ENCODE results near the gene BBS7.

DNA sequence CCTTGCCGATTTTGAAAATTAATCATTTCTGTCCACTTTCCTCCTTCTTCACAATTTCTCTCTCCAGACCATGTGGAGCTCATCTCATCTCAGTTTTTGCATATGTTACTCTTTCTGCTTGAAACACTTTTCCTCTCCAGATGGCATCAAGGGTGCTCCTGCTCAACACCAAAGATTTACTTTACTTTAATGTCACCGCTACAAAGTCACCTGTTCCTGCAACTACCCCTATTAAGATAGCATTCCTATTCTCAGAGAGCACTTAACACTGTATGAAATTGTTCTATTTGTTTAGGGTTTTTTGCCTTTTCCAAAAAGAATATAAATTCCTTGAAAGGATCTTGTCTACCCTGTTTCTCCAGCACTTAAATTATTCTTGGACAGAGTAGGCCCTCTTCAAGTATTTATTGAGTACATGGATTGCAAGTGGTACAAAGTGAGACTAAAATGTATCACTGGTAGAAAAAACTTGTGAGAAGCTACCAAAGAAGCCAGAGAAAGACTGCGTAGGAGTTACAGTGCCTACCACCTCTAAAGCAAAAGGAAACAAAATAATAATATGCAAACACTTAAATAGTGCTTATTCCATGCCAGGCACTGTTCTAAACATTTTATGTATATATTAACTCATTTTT, 70.3 kb downstream of the BBS7 start:
- TF ChIP-seq, protein P1, sequence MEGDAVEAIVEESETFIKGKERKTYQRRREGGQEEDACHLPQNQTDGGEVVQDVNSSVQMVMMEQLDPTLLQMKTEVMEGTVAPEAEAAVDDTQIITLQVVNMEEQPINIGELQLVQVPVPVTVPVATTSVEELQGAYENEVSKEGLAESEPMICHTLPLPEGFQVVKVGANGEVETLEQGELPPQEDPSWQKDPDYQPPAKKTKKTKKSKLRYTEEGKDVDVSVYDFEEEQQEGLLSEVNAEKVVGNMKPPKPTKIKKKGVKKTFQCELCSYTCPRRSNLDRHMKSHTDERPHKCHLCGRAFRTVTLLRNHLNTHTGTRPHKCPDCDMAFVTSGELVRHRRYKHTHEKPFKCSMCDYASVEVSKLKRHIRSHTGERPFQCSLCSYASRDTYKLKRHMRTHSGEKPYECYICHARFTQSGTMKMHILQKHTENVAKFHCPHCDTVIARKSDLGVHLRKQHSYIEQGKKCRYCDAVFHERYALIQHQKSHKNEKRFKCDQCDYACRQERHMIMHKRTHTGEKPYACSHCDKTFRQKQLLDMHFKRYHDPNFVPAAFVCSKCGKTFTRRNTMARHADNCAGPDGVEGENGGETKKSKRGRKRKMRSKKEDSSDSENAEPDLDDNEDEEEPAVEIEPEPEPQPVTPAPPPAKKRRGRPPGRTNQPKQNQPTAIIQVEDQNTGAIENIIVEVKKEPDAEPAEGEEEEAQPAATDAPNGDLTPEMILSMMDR (IDR thresholded peaks at IDR 0.05; ENCODE audit: insufficient read depth, low read length): no peak
- no peak for TF ChIP-seq POLR2AphosphoS5 (IDR thresholded peaks at IDR 0.05; ENCODE audit: low read depth)
- TF ChIP-seq SPI1 (IDR thresholded peaks at IDR 0.05; ENCODE audit: borderline replicate concordance, low read depth): no peak
- TF ChIP-seq, protein P2, sequence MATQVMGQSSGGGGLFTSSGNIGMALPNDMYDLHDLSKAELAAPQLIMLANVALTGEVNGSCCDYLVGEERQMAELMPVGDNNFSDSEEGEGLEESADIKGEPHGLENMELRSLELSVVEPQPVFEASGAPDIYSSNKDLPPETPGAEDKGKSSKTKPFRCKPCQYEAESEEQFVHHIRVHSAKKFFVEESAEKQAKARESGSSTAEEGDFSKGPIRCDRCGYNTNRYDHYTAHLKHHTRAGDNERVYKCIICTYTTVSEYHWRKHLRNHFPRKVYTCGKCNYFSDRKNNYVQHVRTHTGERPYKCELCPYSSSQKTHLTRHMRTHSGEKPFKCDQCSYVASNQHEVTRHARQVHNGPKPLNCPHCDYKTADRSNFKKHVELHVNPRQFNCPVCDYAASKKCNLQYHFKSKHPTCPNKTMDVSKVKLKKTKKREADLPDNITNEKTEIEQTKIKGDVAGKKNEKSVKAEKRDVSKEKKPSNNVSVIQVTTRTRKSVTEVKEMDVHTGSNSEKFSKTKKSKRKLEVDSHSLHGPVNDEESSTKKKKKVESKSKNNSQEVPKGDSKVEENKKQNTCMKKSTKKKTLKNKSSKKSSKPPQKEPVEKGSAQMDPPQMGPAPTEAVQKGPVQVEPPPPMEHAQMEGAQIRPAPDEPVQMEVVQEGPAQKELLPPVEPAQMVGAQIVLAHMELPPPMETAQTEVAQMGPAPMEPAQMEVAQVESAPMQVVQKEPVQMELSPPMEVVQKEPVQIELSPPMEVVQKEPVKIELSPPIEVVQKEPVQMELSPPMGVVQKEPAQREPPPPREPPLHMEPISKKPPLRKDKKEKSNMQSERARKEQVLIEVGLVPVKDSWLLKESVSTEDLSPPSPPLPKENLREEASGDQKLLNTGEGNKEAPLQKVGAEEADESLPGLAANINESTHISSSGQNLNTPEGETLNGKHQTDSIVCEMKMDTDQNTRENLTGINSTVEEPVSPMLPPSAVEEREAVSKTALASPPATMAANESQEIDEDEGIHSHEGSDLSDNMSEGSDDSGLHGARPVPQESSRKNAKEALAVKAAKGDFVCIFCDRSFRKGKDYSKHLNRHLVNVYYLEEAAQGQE (IDR thresholded peaks at IDR 0.05; ENCODE audit: insufficient replicate concordance, low read depth): no peak
